ENCODE results near the gene CARS1. TPM values are rescaled to one million over a fixed set of nuclear protein-coding genes. Genes with fewer than 3 reads are reported as not detected.

Gene CARS1
- total and polyA plus RNA-seq, 2 experiments from 2014 or later, result 72.9 to 95.9 TPM

- TF ChIP-seq ZNF462 (CRISPR knock-in tag; IDR thresholded peaks at IDR 0.05) (no peak), CREB1 (CRISPR knock-in tag; IDR thresholded peaks at IDR 0.05; ENCODE audit: low read depth) (no peak), ZNF114 (CRISPR knock-in tag; IDR thresholded peaks at IDR 0.05) (no peak)
- TF ChIP-seq, protein P1, sequence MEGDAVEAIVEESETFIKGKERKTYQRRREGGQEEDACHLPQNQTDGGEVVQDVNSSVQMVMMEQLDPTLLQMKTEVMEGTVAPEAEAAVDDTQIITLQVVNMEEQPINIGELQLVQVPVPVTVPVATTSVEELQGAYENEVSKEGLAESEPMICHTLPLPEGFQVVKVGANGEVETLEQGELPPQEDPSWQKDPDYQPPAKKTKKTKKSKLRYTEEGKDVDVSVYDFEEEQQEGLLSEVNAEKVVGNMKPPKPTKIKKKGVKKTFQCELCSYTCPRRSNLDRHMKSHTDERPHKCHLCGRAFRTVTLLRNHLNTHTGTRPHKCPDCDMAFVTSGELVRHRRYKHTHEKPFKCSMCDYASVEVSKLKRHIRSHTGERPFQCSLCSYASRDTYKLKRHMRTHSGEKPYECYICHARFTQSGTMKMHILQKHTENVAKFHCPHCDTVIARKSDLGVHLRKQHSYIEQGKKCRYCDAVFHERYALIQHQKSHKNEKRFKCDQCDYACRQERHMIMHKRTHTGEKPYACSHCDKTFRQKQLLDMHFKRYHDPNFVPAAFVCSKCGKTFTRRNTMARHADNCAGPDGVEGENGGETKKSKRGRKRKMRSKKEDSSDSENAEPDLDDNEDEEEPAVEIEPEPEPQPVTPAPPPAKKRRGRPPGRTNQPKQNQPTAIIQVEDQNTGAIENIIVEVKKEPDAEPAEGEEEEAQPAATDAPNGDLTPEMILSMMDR (conservative IDR thresholded peaks at IDR 0.05; ENCODE audit: low read depth in 2 of 2), result no peak
Observed at GRCh38 chr11:3073029-3073435, 15.8 kb upstream of the CARS1 start (continued).

DNA sequence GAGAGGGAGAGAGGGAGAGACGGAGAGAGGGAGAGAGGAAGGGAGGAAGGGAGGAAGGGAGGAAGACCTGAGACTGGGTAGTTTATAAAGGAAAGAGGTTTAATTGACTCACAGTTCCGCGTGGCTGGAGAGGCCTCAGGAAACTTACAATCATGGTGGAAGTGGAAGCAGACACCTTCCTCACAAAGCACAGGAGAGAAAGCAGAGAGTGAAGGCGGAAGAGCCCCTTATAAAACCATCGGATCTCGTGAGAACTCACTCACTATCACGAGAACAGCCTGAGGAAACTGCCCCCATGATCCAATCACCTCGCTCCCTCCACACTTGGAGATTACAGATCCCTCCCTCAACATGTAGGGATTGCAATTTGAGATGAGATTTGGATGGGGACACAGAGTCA is 12.2 kb upstream of the CARS1 start:
- peaks cover 14% of the 10 kb centered on the region for H3K36me3 Mint-ChIP-seq (ENCODE audit: low read depth)
- H3K9me3 Mint-ChIP-seq, result peaks cover 15% of the 10 kb centered on the region
- Histone ChIP-seq H3K27me3 (ENCODE audit: insufficient read depth) (no peaks in the 10 kb centered on the region), H3K79me2 (replicated peaks; ENCODE audit: insufficient read depth) (no peaks in the 10 kb centered on the region), H4K20me1 (replicated peaks; ENCODE audit: insufficient read depth) (no peaks in the 10 kb centered on the region), H3K36me3 (ENCODE audit: insufficient read depth) (no peaks in the 10 kb centered on the region), H2AFZ (no peak overlapping the region), H3K9me2 (ENCODE audit: insufficient read depth) (0 out of 2 replicates have a peak, but pooled peaks cover 2% of the 10 kb centered on the region), H3K27ac (ENCODE audit: low read depth) (no peak overlapping the region), H3F3A (replicated peaks; ENCODE audit: low read depth) (no peaks in the 10 kb centered on the region), H3K4me3 (no peak overlapping the region), H3K4me1 (ENCODE audit: insufficient read depth) (peaks cover under 1% of the 10 kb centered on the region; the same call in 1 of the 2 replicates), H3K4me2 (no peak overlapping the region)
- ATAC-seq (no peak), DNase-seq (ENCODE audit: low spot score) (no peak)
- no peaks in the 10 kb centered on the region for H3K27me3 Mint-ChIP-seq (ENCODE audit: insufficient read depth, low read depth, poor library complexity)
- H3K4me3 Mint-ChIP-seq, result no peak overlapping the region
- H3K27ac Mint-ChIP-seq, result no peak overlapping the region
- H3K4me1 Mint-ChIP-seq, result peaks cover 1% of the 10 kb centered on the region
- TF ChIP-seq JUNB (IDR thresholded peaks at IDR 0.05; ENCODE audit: unreplicated experiment) (no peak), ZNF462 (CRISPR knock-in tag; IDR thresholded peaks at IDR 0.05) (no peak), ZNF114 (CRISPR knock-in tag; IDR thresholded peaks at IDR 0.05) (no peak), POLR2AphosphoS5 (IDR thresholded peaks at IDR 0.05; ENCODE audit: low read depth) (no peak), EZH2phosphoT487 (IDR thresholded peaks at IDR 0.05; ENCODE audit: unreplicated experiment) (no peak)

Measured in GM23338 (cell line).